ENCODE results near the gene ATOH8. TPM values are rescaled to one million over a fixed set of nuclear protein-coding genes. Genes with fewer than 3 reads are reported as not detected.
A peak's percentile ranks its signal among the peaks of the same experiment; 100 is the strongest.

Gene ATOH8
- total RNA-seq, 1 donor from 2014 or later = 1.9 TPM

DNA sequence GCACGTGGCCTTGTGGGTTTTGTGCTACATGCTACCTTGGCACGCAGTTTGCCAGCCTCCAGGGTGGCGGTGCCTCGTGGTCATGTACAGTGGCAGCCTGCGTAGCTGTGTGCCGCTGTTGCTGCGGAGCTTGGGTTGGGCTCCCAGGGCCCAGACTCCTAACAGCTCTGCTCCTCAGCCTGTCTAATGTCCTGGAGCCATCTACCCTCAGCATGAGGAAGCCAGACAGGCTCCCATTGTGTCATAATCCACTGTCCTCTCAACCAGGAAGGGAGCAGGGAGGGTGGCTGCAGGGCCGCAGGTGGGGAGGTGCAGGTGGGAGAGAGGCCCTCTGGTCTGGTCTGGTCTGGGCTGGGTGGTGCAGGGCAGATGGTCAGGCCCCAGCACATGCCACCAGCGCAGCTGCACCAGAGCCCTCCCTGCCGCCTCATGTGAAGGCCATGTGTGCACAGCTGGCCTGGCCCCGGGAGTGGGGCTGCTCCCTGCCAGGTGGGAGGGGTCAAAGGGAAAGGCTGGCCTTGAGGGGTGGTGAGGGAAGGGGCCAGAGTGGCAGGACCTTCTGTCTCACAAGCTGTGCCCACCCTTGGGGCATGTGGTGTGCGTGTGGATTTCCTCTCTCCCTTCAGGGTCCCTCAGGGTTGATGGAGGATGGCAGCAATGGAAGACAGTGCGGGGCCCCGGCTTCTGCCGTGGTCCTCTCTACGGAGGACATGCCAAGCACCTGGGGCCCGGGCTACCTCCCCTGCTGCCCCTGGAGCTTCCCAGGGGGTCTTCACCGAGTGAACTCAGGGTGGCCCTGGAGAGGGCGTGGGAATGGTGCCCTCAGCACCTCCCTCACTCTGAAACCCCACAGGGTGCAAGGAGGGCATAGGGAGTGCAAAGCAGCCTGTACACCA lies 4.8 kb downstream of the ATOH8 start:
- H4K20me1 ChIP-seq (ENCODE audit: insufficient read depth, low read length) = peaks cover 79% of the 10 kb centered on the region
- no peaks in the 10 kb centered on the region for H3K36me3 Mint-ChIP-seq (ENCODE audit: low read depth, unreplicated experiment)
- no peak overlapping the region for H3K4me3 ChIP-seq (ENCODE audit: insufficient read depth, low read depth, low read length)
- peaks cover 17% of the 10 kb centered on the region for H3K4me1 ChIP-seq (ENCODE audit: insufficient read depth, low read length)
- H2AFZ ChIP-seq (ENCODE audit: low read depth, low read length) = no peak overlapping the region
- no peak for TF ChIP-seq EZH2 (IDR thresholded peaks at IDR 0.05; ENCODE audit: insufficient read depth, low read length)
- TF ChIP-seq, protein P1, sequence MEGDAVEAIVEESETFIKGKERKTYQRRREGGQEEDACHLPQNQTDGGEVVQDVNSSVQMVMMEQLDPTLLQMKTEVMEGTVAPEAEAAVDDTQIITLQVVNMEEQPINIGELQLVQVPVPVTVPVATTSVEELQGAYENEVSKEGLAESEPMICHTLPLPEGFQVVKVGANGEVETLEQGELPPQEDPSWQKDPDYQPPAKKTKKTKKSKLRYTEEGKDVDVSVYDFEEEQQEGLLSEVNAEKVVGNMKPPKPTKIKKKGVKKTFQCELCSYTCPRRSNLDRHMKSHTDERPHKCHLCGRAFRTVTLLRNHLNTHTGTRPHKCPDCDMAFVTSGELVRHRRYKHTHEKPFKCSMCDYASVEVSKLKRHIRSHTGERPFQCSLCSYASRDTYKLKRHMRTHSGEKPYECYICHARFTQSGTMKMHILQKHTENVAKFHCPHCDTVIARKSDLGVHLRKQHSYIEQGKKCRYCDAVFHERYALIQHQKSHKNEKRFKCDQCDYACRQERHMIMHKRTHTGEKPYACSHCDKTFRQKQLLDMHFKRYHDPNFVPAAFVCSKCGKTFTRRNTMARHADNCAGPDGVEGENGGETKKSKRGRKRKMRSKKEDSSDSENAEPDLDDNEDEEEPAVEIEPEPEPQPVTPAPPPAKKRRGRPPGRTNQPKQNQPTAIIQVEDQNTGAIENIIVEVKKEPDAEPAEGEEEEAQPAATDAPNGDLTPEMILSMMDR (IDR thresholded peaks at IDR 0.05; ENCODE audit: insufficient read depth, low read depth, low read length) = no peak
- FAIRE-seq (no peak), DNase-seq (ENCODE audit: low read depth) (no peak)
- H3K27me3 Mint-ChIP-seq (ENCODE audit: low read depth, unreplicated experiment) = peaks cover 77% of the 10 kb centered on the region
- H3K27ac ChIP-seq (ENCODE audit: low read depth, low read length) = no peak overlapping the region
- no peak overlapping the region for H3K4me2 ChIP-seq (ENCODE audit: low read length)
- no peak overlapping the region for H3K9ac ChIP-seq (ENCODE audit: low read length)
- peaks cover 4% of the 10 kb centered on the region for H3K27me3 ChIP-seq (ENCODE audit: insufficient read depth, low read length)
- H3K9me3 ChIP-seq (ENCODE audit: insufficient read depth, low read depth, low read length) = no peaks in the 10 kb centered on the region
- no peaks in the 10 kb centered on the region for H3K36me3 ChIP-seq (ENCODE audit: insufficient read depth, low read length)
- H3K27ac Mint-ChIP-seq (ENCODE audit: unreplicated experiment) = no peak overlapping the region
- no peak overlapping the region for H3K4me3 Mint-ChIP-seq (ENCODE audit: unreplicated experiment)
- peaks cover 10% of the 10 kb centered on the region for H3K4me1 Mint-ChIP-seq (ENCODE audit: low read depth, unreplicated experiment)
- H3K9me3 Mint-ChIP-seq (ENCODE audit: unreplicated experiment) = peaks cover 4% of the 10 kb centered on the region
- H3K79me2 ChIP-seq (ENCODE audit: insufficient read depth, low read length) = peaks cover 62% of the 10 kb centered on the region

DNA sequence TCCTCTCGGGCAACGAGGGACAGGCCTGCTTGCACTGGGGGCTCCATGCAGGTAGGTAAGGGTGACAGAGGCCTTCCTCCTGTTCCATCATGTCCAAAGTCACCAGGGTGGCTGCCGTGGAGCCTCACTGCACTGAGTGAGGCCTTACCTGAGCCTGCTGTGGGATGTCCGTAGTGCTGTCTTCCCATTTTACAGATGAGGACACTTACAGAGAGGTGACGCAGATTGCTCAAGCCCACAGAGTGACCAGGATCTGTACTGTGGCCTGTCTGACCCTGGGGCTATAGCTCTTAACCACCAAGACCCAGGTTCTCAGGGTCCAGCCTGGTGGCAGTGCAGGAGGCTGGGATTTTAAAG lies 5.4 kb downstream of the ATOH8 start:
- peaks cover 78% of the 10 kb centered on the region for H3K27me3 Mint-ChIP-seq (ENCODE audit: low read depth, unreplicated experiment)
- DNase-seq (ENCODE audit: low read depth) = no peak
- H3K27me3 ChIP-seq (ENCODE audit: insufficient read depth, low read length) = peaks cover 4% of the 10 kb centered on the region
- H2AFZ ChIP-seq (ENCODE audit: low read depth, low read length) = no peak overlapping the region
- H3K27ac ChIP-seq (ENCODE audit: low read depth, low read length) = no peak overlapping the region
- no peak overlapping the region for H3K4me3 ChIP-seq (ENCODE audit: insufficient read depth, low read depth, low read length)
- H3K36me3 Mint-ChIP-seq (ENCODE audit: low read depth, unreplicated experiment) = no peaks in the 10 kb centered on the region
- FAIRE-seq = no peak
- peaks cover 4% of the 10 kb centered on the region for H3K9me3 Mint-ChIP-seq (ENCODE audit: unreplicated experiment)
- H3K4me2 ChIP-seq (ENCODE audit: low read length) = no peak overlapping the region
- no peaks in the 10 kb centered on the region for H3K36me3 ChIP-seq (ENCODE audit: insufficient read depth, low read length)
- H3K9me3 ChIP-seq (ENCODE audit: insufficient read depth, low read depth, low read length) = no peaks in the 10 kb centered on the region
- no peak overlapping the region for H3K27ac Mint-ChIP-seq (ENCODE audit: unreplicated experiment)
- H3K4me1 ChIP-seq (ENCODE audit: insufficient read depth, low read length) = peaks cover 17% of the 10 kb centered on the region
- peaks cover 62% of the 10 kb centered on the region for H3K79me2 ChIP-seq (ENCODE audit: insufficient read depth, low read length)
- peaks cover 10% of the 10 kb centered on the region for H3K4me1 Mint-ChIP-seq (ENCODE audit: low read depth, unreplicated experiment)
- TF ChIP-seq, protein P1 (IDR thresholded peaks at IDR 0.05; ENCODE audit: insufficient read depth, low read depth, low read length) = no peak
- no peak for TF ChIP-seq EZH2 (IDR thresholded peaks at IDR 0.05; ENCODE audit: insufficient read depth, low read length)
- H3K4me3 Mint-ChIP-seq (ENCODE audit: unreplicated experiment) = no peak overlapping the region
- no peak overlapping the region for H3K9ac ChIP-seq (ENCODE audit: low read length)
- H4K20me1 ChIP-seq (ENCODE audit: insufficient read depth, low read length) = peaks cover 79% of the 10 kb centered on the region

DNA sequence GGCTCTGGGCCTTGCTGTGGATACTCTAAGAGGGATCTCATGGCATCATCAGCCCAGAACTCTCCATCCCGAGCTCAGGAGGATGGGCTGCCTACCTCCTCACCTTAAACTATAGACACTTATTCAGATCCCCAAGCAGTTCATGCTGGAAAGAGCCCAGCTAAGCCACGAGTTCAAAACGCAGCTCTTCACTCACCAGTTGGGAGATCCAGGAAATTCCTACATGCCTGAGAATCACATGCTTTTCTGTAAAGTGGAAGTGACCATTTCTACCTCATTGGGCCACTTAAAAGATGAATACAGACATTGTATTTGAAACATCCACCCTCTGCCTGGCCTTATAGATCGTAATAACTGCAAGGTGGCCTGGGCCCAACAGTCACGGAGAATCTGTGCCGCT lies 6.6 kb downstream of the ATOH8 start:
- H2AFZ ChIP-seq (ENCODE audit: low read depth, low read length) = no peak overlapping the region
- no peaks in the 10 kb centered on the region for H3K36me3 ChIP-seq (ENCODE audit: insufficient read depth, low read length)
- peaks cover 4% of the 10 kb centered on the region for H3K9me3 Mint-ChIP-seq (ENCODE audit: unreplicated experiment)
- no peaks in the 10 kb centered on the region for H3K36me3 Mint-ChIP-seq (ENCODE audit: low read depth, unreplicated experiment)
- no peak overlapping the region for H3K27ac ChIP-seq (ENCODE audit: low read depth, low read length)
- peaks cover 58% of the 10 kb centered on the region for H3K79me2 ChIP-seq (ENCODE audit: insufficient read depth, low read length)
- peaks cover 17% of the 10 kb centered on the region for H3K4me1 ChIP-seq (ENCODE audit: insufficient read depth, low read length)
- H3K27ac Mint-ChIP-seq (ENCODE audit: unreplicated experiment) = no peak overlapping the region
- peaks cover 76% of the 10 kb centered on the region for H4K20me1 ChIP-seq (ENCODE audit: insufficient read depth, low read length)
- no peak for TF ChIP-seq EZH2 (IDR thresholded peaks at IDR 0.05; ENCODE audit: insufficient read depth, low read length)
- TF ChIP-seq, protein P1 (IDR thresholded peaks at IDR 0.05; ENCODE audit: insufficient read depth, low read depth, low read length) = no peak
- no peaks in the 10 kb centered on the region for H3K9me3 ChIP-seq (ENCODE audit: insufficient read depth, low read depth, low read length)
- H3K4me2 ChIP-seq (ENCODE audit: low read length) = no peak overlapping the region
- DNase-seq (ENCODE audit: low read depth) (peak; percentile 60), FAIRE-seq (no peak)
- H3K9ac ChIP-seq (ENCODE audit: low read length) = no peak overlapping the region
- peaks cover 11% of the 10 kb centered on the region for H3K4me1 Mint-ChIP-seq (ENCODE audit: low read depth, unreplicated experiment)
- no peak overlapping the region for H3K4me3 Mint-ChIP-seq (ENCODE audit: unreplicated experiment)
- H3K27me3 Mint-ChIP-seq (ENCODE audit: low read depth, unreplicated experiment) = peaks cover 82% of the 10 kb centered on the region
- H3K27me3 ChIP-seq (ENCODE audit: insufficient read depth, low read length) = peaks cover 4% of the 10 kb centered on the region
- H3K4me3 ChIP-seq (ENCODE audit: insufficient read depth, low read depth, low read length) = no peak overlapping the region
